Omental fat pad (tissue), 4 donors: ENCODE measurements around the gene IPO9. TPM values are rescaled to one million over a fixed set of nuclear protein-coding genes. Genes with fewer than 3 reads are reported as not detected.

ENCODE experiments used
- ATAC-seq: fragments of 150-250 bp; one replicate; pipeline ENCODE4 v1.9.1; 2016; ENCODE audit warnings: mild to moderate bottlenecking, moderate library complexity; ENCODE audit not compliant: low FRiP score
- DNase-seq: peaks from one replicate; pipeline ENCODE4 v3.0.0-alpha.2; 2019; ENCODE audit warnings: low spot score
- CTCF ChIP-seq, 3 donors: fragments of 450-650 bp; IDR thresholded peaks; one replicate each; pipeline ENCODE4 v1.5.1; 2016 to 2017; ENCODE audit warnings: antibody characterized with exemption in 3 of 3, mild to moderate bottlenecking in 3 of 3, moderate library complexity in 2 of 3
- total RNA-seq, 4 donors: library from RNA; depleted of rRNA; stranded (reverse); fragments of >200 nt; gene quantifications; one replicate each; pipeline ENCODE4 v1.1.0, GENCODE V29; 2016

IPO9 gene
- total RNA-seq, 4 donors from 2014 or later = 13.4 to 19.7 (median 17.4) TPM

GRCh38 chr1:201783572-201783971 lies 45.4 kb upstream of the IPO9 start:
- no peak for TF ChIP-seq CTCF (IDR thresholded peaks at IDR 0.05)
- DNase-seq = no peak
- ATAC-seq = no peak

DNA sequence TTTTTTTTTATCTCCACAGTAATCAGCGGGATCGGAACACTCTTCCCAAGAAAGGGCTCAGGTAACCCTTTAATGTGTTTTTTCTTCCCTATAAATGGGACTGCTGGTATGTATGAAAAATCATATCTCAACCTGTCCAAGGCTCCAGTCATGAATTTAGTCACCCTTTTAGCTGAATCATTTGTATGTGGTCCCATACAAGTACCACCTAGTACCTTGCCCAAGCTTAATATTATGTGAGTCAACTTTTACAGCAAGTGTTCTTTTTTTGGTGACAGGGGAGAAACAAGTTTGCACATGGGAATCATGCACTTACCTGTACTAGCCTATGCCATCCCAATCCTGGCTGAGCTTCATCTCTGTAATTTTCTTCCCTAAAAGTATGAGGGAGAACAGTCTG lies 43.7 kb upstream of the IPO9 start:
- TF ChIP-seq CTCF (IDR thresholded peaks at IDR 0.05) = no peak
- no peak for DNase-seq
- ATAC-seq = no peak

DNA sequence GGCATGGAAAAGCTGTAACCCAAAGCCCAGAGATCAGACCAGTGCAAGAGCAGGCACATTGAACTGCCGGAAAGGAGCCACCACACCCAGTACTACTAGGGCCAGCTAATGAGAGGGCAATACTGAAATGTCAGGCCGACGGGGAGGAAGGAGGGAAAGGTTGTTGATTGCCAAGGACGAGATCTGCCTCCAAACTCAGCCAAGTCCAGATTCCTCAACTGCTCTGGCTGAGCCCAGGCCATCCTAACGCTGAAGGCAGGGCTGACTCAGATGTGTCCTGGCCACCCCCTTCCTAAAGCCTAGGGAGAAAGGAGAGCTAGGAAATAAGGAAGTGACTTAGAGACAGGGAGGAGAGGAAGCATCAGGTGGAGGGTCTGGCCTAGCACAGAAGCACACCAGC lies 42.1 kb upstream of the IPO9 start:
- DNase-seq (no peak), ATAC-seq (peak; percentile 66)
- no peak for TF ChIP-seq CTCF (IDR thresholded peaks at IDR 0.05)

- ATAC-seq (no peak), DNase-seq (no peak)
- no peak for TF ChIP-seq CTCF (IDR thresholded peaks at IDR 0.05)
Observed at GRCh38 chr1:201788296-201788695, 40.7 kb upstream of the IPO9 start.

GRCh38 chr1:201789245-201789644 lies 39.7 kb upstream of the IPO9 start:
- no peak for TF ChIP-seq CTCF (IDR thresholded peaks at IDR 0.05)
- ATAC-seq (no peak), DNase-seq (no peak)

- no peak for DNase-seq
- ATAC-seq = no peak
- no peak for TF ChIP-seq CTCF (IDR thresholded peaks at IDR 0.05)
Observed at GRCh38 chr1:201790261-201790660, 38.7 kb upstream of the IPO9 start.

GRCh38 chr1:201791051-201791778 lies 37.7 kb upstream of the IPO9 start:
- TF ChIP-seq CTCF (IDR thresholded peaks at IDR 0.05) = no peak
- no peak for DNase-seq
- ATAC-seq = no peak
